ENCODE data around the gene MAP2K2.
A peak's percentile ranks its signal among the peaks of the same experiment; 100 is the strongest.

Gene MAP2K2

GRCh38 chr19:4100647-4101495, 23.1 kb downstream of the MAP2K2 start:
- Histone ChIP-seq H3K36me3 (ENCODE audit: control insufficient read depth in 2 of 2, insufficient read depth in 1 of 2, low read length in 2 of 2) (peaks cover 9 to 83% of the 10 kb centered on the region in 2 experiments; a peak in 2 of 3 replicates), H3K4me3 (ENCODE audit: low read depth, low read length) (no peak overlapping the region), H3K27ac (ENCODE audit: extremely low read depth, low read depth, low read length) (no peak overlapping the region), H3K9me3 (ENCODE audit: control insufficient read depth, insufficient read depth, low read depth, low read length) (no peaks in the 10 kb centered on the region), H3K4me1 (ENCODE audit: control insufficient read depth, insufficient read depth, low read length) (no peaks in the 10 kb centered on the region)
- ChIA-PET CTCF (no interaction called here), POLR2A (no interaction called here)
- TF ChIP-seq EGR2 (tag by site-specific recombination; IDR thresholded peaks at IDR 0.05; ENCODE audit: low read depth) (peak; percentile 64), ZFHX2 (tag by site-specific recombination; conservative IDR thresholded peaks at IDR 0.05) (peak; percentile 61), ZNF354C (tag by site-specific recombination; IDR thresholded peaks at IDR 0.05; ENCODE audit: borderline replicate concordance, low read depth) (no peak), HOXA7 (CRISPR knock-in tag; IDR thresholded peaks at IDR 0.05; ENCODE audit: borderline replicate concordance) (no peak)

- peaks cover 5 to 83% of the 10 kb centered on the region in 2 experiments; a peak in 2 of 3 replicates for H3K36me3 ChIP-seq (ENCODE audit: control insufficient read depth in 2 of 2, insufficient read depth in 1 of 2, low read length in 2 of 2)
- no peak overlapping the region for H3K4me3 ChIP-seq (ENCODE audit: low read depth, low read length)
- H3K27ac ChIP-seq (ENCODE audit: extremely low read depth, low read depth, low read length) = no peak overlapping the region
- H3K9me3 ChIP-seq (ENCODE audit: control insufficient read depth, insufficient read depth, low read depth, low read length) = no peaks in the 10 kb centered on the region
- no peak for TF ChIP-seq BCL11A (tag by site-specific recombination; IDR thresholded peaks at IDR 0.05; ENCODE audit: low read depth)
- no peak for TF ChIP-seq BCL6B (tag by site-specific recombination; IDR thresholded peaks at IDR 0.05)
- no peak for TF ChIP-seq ZNF785 (tag by site-specific recombination; IDR thresholded peaks at IDR 0.05)
- TF ChIP-seq ZFP3 (tag by site-specific recombination; IDR thresholded peaks at IDR 0.05; ENCODE audit: low read depth) = no peak
- no peak for TF ChIP-seq ZNF426 (tag by site-specific recombination; IDR thresholded peaks at IDR 0.05)
- TF ChIP-seq PATZ1 (tag by site-specific recombination; IDR thresholded peaks at IDR 0.05) = no peak
- TF ChIP-seq ZNF354C (tag by site-specific recombination; IDR thresholded peaks at IDR 0.05; ENCODE audit: borderline replicate concordance, low read depth) = no peak
- TF ChIP-seq ZNF19 (tag by site-specific recombination; IDR thresholded peaks at IDR 0.05; ENCODE audit: low read depth) = no peak
- no peak for TF ChIP-seq ZNF600 (tag by site-specific recombination; IDR thresholded peaks at IDR 0.05)
- no peak for TF ChIP-seq ZNF777 (tag by site-specific recombination; IDR thresholded peaks at IDR 0.05; ENCODE audit: borderline replicate concordance)
- no peak for TF ChIP-seq ZNF274 (IDR thresholded peaks at IDR 0.05; ENCODE audit: low read length)
- no peak for TF ChIP-seq ZNF274 (tag by site-specific recombination; IDR thresholded peaks at IDR 0.05; ENCODE audit: borderline replicate concordance)
- no peak for TF ChIP-seq ZBTB21 (tag by site-specific recombination; IDR thresholded peaks at IDR 0.05)
- no peak for TF ChIP-seq TCF7L2 (IDR thresholded peaks at IDR 0.05; ENCODE audit: borderline replicate concordance, low read depth, low read length)
- no peak for TF ChIP-seq ZNF518A (tag by site-specific recombination; conservative IDR thresholded peaks at IDR 0.05; ENCODE audit: low read depth)
- no peak for TF ChIP-seq ZNF837 (tag by site-specific recombination; IDR thresholded peaks at IDR 0.05)
- CTCF ChIA-PET = interaction anchor here (0.6 kb wide), 1 partner anchor 121 kb away, joined by 3 read pairs; no protein-coding TSS in a partner anchor
- POLR2A ChIA-PET = no interaction called here
- no peaks in the 10 kb centered on the region for H3K4me1 ChIP-seq (ENCODE audit: control insufficient read depth, insufficient read depth, low read length)
Measured at GRCh38 chr19:4099041-4099764, 24.7 kb downstream of the MAP2K2 start.

All from HEK293 (cell line).